ENCODE results near the gene GPC5.
"Not testable (repeated sequence)": the region's sequence is repeated elsewhere in the genome, so short reads cannot be mapped to it uniquely, and the experiment has no call there.

Gene GPC5

DNA sequence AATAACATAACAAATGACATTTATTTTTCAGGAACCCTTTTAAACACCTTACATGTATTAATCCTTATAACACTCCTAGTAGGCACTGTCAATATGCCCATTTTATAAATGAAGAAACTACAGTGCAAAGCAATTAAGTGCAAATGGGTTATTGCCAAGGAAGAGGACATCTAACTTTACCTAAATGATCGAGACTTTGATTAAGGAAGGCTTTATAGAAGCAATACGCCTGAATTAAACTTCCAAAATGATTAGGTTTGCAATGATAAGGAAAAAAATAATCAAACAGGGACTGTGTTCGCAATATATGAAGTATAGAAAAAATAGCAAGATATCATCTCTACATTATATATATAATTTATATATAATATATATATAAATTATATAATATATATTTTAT, 1214.5 kb downstream of the GPC5 start:
- DNase-seq: no peak

- DNase-seq: no peak
Measured at GRCh38 chr13:92613921-92614320, 1215.5 kb downstream of the GPC5 start.

DNA sequence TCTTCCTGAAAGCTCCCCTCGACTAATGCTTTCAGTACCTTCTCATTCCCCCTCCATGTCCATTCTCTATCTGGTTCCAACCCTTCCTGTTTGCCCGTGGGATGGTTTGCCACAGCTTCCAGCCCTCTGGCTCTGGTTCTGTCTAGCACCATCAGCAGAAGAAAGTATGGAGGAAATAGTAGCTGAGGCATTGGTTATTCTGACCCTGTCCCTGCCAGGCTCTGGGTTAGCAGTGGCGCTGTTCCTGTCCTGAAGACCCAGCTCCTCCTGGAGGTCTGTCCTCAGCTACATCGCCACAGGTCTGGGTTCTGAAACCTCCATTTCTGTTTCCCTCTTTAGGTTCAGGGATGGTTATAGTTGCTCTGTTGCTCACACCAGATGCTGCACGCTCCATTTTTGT, 1223.6 kb downstream of the GPC5 start:
- no peak for DNase-seq

GRCh38 chr13:92622905-92623304, 1224.5 kb downstream of the GPC5 start:
- no peak for DNase-seq

DNA sequence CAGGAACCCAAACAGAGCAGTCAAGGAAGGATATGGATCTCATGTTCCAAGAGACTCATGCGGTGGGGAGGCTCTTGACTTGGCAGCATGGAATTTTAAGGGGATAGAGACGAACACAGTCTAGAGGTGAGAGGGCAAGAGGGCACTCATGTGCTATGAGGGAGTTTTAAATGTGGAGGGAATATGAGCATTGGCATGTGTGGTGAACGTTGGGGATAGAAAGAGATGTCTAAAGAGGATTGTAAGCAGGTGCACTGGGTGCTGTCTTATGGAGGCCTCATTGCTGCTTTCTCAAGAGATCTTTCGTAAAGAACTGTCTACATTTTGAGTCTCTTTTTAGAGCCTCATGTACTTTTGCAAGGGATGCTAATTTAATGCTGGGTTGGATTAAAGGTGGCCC, 1227.9 kb downstream of the GPC5 start:
- no peak for DNase-seq

GRCh38 chr13:92640936-92641335, 1242.5 kb downstream of the GPC5 start:
- no peak for DNase-seq

GRCh38 chr13:92649140-92649813, 1250.9 kb downstream of the GPC5 start:
- no peak for DNase-seq

- no peak for DNase-seq
Measured at GRCh38 chr13:92656103-92656502, 1257.7 kb downstream of the GPC5 start.

GRCh38 chr13:92656648-92657047, 1258.2 kb downstream of the GPC5 start:
- DNase-seq: no peak

DNA sequence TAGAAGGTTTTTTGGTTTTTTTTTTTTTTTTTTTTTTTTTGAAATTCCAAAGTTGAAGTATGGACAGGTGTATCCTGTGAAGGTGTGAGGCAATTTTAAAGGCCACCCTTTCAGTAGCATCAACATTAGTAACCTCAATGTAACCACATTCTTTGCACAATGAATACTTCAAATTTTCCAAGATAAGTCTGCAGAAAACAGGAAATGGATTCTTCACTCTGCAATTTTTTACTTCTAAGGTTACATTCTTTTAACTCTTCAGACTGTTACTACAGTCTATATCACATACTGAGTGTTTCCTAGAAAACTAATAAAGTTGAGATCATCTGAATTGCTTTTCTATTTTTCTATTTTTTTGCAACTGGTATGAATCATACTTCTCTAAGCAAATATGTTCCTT, 1259.1 kb downstream of the GPC5 start:
- DNase-seq: no peak

- no peak for DNase-seq
Measured at GRCh38 chr13:92658293-92658692, 1259.9 kb downstream of the GPC5 start.

DNA sequence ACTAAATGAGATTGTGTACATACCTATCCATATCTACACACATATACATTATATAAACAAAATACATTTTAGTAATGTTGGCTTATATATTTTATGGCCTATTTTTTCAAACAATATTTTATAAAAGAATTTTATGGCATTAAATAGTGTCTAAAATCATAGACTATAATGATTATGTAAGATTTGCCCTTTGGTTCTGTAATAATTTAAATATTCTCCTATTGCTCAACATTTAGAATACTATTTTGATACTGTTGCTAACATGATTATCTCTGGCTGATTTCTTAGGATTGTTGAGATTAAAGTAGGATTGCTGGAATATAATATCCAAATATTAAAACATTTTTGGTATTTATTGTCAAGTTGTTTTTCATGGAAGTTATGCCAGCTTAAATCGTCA, 1263.0 kb downstream of the GPC5 start:
- no peak for DNase-seq

- DNase-seq: no peak
Measured at GRCh38 chr13:92668157-92668556, 1269.7 kb downstream of the GPC5 start.

DNA sequence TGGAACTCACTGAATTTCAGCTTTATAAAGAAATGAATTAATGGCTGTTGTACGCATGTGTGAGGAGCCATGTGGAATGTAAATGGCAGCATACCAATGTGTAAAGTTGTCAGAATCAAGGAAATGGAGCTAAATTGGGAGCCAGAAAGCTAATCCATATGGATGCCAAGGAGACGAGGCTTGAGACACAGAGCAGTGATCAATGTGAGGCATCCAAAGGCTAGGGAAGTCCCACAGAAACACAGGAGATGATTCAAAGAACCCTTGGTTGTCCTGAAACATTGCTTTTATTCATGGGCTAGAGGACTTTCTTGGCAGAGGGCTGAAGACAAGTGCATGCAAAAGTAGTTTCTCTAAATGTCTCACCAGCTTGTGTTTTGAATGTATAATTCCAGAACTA, 1271.7 kb downstream of the GPC5 start:
- no peak for DNase-seq

GRCh38 chr13:92671821-92672220, 1273.4 kb downstream of the GPC5 start:
- DNase-seq: no peak

DNA sequence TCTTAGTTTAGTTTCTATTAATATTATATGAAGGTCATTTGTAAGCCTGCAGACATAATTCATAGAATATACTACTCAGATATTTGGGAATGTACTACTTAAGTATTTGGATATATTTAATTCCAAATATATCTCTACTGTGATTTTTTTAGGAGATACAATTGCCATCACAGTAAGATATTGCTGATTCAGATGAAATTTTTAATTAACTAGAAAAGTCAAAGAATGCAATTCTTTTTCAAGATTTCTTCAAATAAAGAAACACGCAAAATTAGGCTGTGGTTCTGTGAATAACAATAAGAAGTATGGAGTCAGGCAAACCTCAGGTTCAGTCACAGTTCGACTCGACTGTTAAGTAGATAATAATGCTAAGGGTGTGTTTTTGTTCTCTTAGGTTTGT, 1277.8 kb downstream of the GPC5 start:
- no peak for DNase-seq

DNA sequence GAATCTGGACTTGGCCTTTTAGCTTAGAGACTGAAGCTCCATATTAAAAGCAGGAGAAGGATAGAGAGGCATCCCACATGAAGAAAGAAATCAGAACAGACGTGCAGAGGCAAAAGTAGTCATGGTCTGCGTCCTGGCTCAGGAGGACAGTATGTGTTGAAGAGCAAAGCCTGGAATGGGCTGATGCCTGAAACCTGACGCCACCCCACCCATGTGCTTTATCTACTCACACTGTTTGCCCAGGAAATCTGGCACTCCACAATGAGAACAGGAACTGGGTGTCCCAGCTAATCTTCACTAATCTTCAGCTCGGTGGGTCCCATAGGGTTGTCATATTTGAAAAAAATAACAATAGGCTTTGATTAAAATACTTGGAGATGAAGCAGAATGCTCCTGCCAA, 1279.2 kb downstream of the GPC5 start:
- no peak for DNase-seq

DNA sequence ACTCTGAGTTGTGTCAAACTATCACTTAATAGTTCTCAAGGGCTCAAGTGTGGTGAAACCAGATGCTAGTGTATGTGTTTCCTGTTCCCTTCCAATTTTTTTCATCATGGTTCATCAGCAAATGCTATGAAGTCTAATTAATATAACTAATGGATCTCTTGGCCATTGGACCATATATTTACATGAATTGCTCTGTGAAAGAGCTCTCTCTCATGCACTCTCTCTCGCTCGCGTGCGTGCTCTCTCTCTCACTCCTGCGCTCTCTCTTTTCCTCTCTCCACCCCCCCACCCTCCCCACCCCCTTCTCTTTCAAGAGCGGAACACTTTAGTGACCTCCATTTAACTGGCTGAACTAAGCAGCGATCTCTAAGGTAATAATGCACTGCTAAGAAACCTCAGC, 1281.2 kb downstream of the GPC5 start:
- no peak for DNase-seq

DNA sequence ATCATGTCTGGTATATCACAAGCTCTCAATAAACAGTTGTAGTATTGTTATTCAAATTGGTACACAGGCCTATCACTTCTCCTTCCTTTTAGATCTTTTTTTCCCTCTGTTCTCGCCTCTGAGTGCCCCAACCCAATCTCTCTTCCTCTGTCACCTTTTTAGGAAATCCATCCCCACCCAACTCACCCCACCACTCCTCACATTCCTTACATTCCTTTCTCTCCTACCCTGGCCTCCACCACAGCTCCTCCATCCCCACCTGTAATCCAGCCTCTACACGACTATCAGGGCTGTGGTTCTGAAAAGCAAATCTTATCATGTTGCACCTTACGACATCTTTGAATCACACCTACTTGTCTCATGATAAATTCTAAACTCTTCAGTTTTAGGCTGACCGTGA, 1282.8 kb downstream of the GPC5 start:
- DNase-seq: no peak

- no peak for DNase-seq
Measured at GRCh38 chr13:92682832-92683517, 1284.6 kb downstream of the GPC5 start.

DNA sequence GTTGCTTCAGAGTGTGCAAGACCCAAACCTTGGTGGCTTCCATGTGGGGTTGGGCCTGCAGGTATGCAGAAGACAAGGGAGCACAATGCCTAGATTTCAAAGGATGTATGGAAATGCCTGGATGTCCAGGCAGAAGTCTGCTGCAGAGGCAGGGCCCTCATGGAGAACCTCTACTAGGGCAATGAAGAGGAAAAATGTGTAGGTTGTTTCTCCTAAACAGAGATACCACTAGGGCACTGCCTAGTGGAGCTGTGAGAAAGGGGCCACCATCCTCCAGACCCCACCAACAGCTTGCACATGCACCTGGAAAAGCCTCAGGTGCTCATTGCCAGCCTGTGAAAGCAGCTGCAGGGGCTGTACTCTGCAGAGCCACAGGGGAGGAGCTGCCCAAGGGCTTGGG, 1295.6 kb downstream of the GPC5 start:
- no peak for DNase-seq

DNA sequence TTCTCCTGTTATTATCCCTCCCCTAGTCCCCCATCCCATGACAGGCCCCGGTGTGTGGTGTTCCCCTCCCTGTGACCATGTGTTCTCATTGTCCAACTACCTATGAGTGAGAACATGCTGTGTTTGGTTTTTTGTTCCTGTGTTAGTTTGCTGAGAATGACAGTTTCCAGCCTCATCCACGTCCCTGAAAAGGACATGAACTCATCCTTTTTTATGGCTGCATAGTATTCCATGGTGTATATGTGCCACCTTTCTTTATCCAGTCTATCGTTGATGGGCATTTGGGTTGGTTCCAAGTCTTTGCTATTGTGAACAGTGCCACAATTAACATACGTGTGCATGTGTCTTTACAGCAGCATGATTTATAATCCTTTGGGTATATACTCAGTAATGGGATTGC, 1297.4 kb downstream of the GPC5 start:
- DNase-seq: not testable (repeated sequence)

DNA sequence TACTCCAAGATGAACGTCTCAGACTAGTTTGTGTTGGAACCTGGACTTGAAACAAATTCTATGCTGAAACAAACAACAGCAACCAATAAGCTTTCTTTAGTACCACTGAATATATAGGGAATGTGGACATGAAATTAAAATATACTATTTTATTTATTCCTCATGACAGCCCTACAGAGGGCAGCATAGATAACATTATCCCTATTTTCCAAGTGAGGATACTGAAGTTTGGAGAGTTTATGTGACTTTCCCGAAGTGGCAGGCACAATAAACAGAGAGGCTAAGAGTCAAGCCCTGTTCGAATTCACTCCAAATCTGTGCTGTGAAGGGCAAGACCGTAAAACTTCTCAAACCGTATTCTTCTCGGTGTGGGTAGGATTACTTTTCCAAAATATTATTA, 1318.3 kb downstream of the GPC5 start:
- DNase-seq: no peak

- no peak for DNase-seq
Measured at GRCh38 chr13:92717857-92718256, 1319.4 kb downstream of the GPC5 start.

GRCh38 chr13:92719868-92720267, 1321.4 kb downstream of the GPC5 start:
- peak; percentile 51 for DNase-seq
